Measurements from ENCODE around the gene HIRA.

- no peak for TF ChIP-seq POLR2A (IDR thresholded peaks at IDR 0.05)
- TF ChIP-seq, protein P1, sequence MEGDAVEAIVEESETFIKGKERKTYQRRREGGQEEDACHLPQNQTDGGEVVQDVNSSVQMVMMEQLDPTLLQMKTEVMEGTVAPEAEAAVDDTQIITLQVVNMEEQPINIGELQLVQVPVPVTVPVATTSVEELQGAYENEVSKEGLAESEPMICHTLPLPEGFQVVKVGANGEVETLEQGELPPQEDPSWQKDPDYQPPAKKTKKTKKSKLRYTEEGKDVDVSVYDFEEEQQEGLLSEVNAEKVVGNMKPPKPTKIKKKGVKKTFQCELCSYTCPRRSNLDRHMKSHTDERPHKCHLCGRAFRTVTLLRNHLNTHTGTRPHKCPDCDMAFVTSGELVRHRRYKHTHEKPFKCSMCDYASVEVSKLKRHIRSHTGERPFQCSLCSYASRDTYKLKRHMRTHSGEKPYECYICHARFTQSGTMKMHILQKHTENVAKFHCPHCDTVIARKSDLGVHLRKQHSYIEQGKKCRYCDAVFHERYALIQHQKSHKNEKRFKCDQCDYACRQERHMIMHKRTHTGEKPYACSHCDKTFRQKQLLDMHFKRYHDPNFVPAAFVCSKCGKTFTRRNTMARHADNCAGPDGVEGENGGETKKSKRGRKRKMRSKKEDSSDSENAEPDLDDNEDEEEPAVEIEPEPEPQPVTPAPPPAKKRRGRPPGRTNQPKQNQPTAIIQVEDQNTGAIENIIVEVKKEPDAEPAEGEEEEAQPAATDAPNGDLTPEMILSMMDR (IDR thresholded peaks at IDR 0.05): no peak
These were observed 75.9 kb downstream of the HIRA start for GRCh38 chr22:19355413-19356157.
